Keratinocyte (primary cell): ENCODE results near the gene ZBTB48.

Source experiments
- CTCF ChIP-seq, 3 experiments: IDR thresholded peaks in 1 of 3; conservative IDR thresholded peaks in 1 of 3; optimal IDR thresholded peaks in 1 of 3; 2 replicates in 2 of 3; 3 replicates in 1 of 3; pipeline versions ENCODE3 to v1.5.1; 2011; ENCODE audit warnings: low read length in 3 of 3, mild to moderate bottlenecking in 3 of 3, moderate library complexity in 2 of 3, control low read depth in 1 of 3, inconsistent platforms in 1 of 3; ENCODE audit not compliant: insufficient read depth in 2 of 3; ENCODE audit errors: extremely low read depth in 1 of 3
- EZH2 ChIP-seq: IDR thresholded peaks from one replicate; pipeline ENCODE4 v1.6.1; 2012; ENCODE audit warnings: inconsistent platforms, mild to moderate bottlenecking, low read length, moderate library complexity

GRCh38 chr1:6587261-6588005, 7.6 kb downstream of the ZBTB48 start:
- no peak for TF ChIP-seq CTCF (optimal IDR thresholded peaks at IDR 0.05 in 1 of 3, IDR thresholded peaks at IDR 0.05 in 1 of 3, conservative IDR thresholded peaks at IDR 0.05 in 1 of 3; ENCODE audit: extremely low read depth in 1 of 3, insufficient read depth in 2 of 3, low read length in 3 of 3)
- TF ChIP-seq EZH2: peak; percentile 38
